SK-N-SH treated with all-trans-retinoic acid at 6 μM for 48 hours (cell line): ENCODE data around the gene CBR1.

Experiments used
- ATAC-seq: fragments of 200-7000 bp; cut with Tn5 transposase; 3 replicates; pipeline ENCODE4 v1.9.1; 2020; ENCODE audit warnings: mild to moderate bottlenecking, moderate library complexity
- BACH2 ChIP-seq: fragments of 250-450 bp; sonication (Bioruptor Pico); IDR thresholded peaks from 2 replicates; pipeline ENCODE4 v1.9.0; 2021; ENCODE audit warnings: mild to moderate bottlenecking, borderline replicate concordance
- CREB5 ChIP-seq: fragments of 250-450 bp; sonication (Bioruptor Pico); IDR thresholded peaks from 2 replicates; pipeline ENCODE4 v1.5.1; 2020; ENCODE audit warnings: low read depth, mild to moderate bottlenecking, moderate library complexity
- CSDC2 ChIP-seq: fragments of 250-450 bp; sonication (Bioruptor Pico); IDR thresholded peaks from 2 replicates; pipeline ENCODE4 v1.5.0; 2020; ENCODE audit warnings: mild to moderate bottlenecking, moderate library complexity
- CSRNP3 ChIP-seq: fragments of 250-450 bp; sonication (Bioruptor Pico); IDR thresholded peaks from 2 replicates; pipeline ENCODE4 v1.5.1; 2021; ENCODE audit warnings: mild to moderate bottlenecking, moderate library complexity
- ESRRG ChIP-seq: fragments of 250-450 bp; sonication (Bioruptor Pico); IDR thresholded peaks from 2 replicates; pipeline ENCODE4 v1.6.1; 2021; ENCODE audit warnings: mild to moderate bottlenecking
- GLIS3 ChIP-seq: fragments of 250-450 bp; sonication (Bioruptor Pico); IDR thresholded peaks from 2 replicates; pipeline ENCODE4 v1.5.0; 2020; ENCODE audit warnings: mild to moderate bottlenecking, moderate library complexity
- ISL1 ChIP-seq: fragments of 250-450 bp; sonication (Bioruptor Pico); IDR thresholded peaks from 2 replicates; pipeline ENCODE4 v2.1.2; 2022; ENCODE audit warnings: mild to moderate bottlenecking, moderate library complexity
- OSR1 ChIP-seq: fragments of 250-450 bp; sonication (Bioruptor Pico); IDR thresholded peaks from 2 replicates; pipeline ENCODE4 v1.8.0; 2022; ENCODE audit warnings: moderate library complexity, mild to moderate bottlenecking, inconsistent platforms
- PATZ1 ChIP-seq: fragments of 250-450 bp; sonication (Bioruptor Pico); IDR thresholded peaks from 2 replicates; pipeline ENCODE4 v1.8.0; 2020; ENCODE audit warnings: mild to moderate bottlenecking, moderate library complexity, borderline replicate concordance
- POU6F1 ChIP-seq: fragments of 250-450 bp; sonication (Bioruptor Pico); IDR thresholded peaks from 2 replicates; pipeline ENCODE4 v1.8.0; 2021; ENCODE audit warnings: low read depth, mild to moderate bottlenecking, moderate library complexity, borderline replicate concordance
- PPARA ChIP-seq: fragments of 250-450 bp; sonication (Bioruptor Pico); IDR thresholded peaks from 2 replicates; pipeline ENCODE4 v1.5.0; 2020; ENCODE audit warnings: mild to moderate bottlenecking, borderline replicate concordance
- RARB ChIP-seq: fragments of 250-450 bp; sonication (Bioruptor Pico); IDR thresholded peaks from 2 replicates; pipeline ENCODE4 v1.8.0; 2021; ENCODE audit warnings: mild to moderate bottlenecking, moderate library complexity
- SNAI2 ChIP-seq: fragments of 250-450 bp; sonication (Bioruptor Pico); IDR thresholded peaks from 2 replicates; pipeline ENCODE4 v1.5.0; 2020; ENCODE audit warnings: mild to moderate bottlenecking, moderate library complexity
- TCF4 ChIP-seq: fragments of 250-450 bp; sonication (Bioruptor Pico); IDR thresholded peaks from 2 replicates; pipeline ENCODE4 v1.8.0; 2021; ENCODE audit warnings: mild to moderate bottlenecking, moderate library complexity, borderline replicate concordance
- TOX ChIP-seq: fragments of 250-450 bp; sonication (Bioruptor Pico); IDR thresholded peaks from 2 replicates; pipeline ENCODE4 v1.8.0; 2021; ENCODE audit warnings: mild to moderate bottlenecking, moderate library complexity, borderline replicate concordance
- TSHZ2 ChIP-seq: fragments of 250-450 bp; sonication (Bioruptor Pico); IDR thresholded peaks from 2 replicates; pipeline ENCODE4 v1.5.0; 2020; ENCODE audit warnings: mild to moderate bottlenecking, moderate library complexity
- ZC3H10 ChIP-seq: fragments of 250-450 bp; sonication (Bioruptor Pico); IDR thresholded peaks from 2 replicates; pipeline ENCODE4 v1.5.1; 2021; ENCODE audit warnings: mild to moderate bottlenecking, moderate library complexity
- ZFP3 ChIP-seq: fragments of 250-450 bp; sonication (Bioruptor Pico); IDR thresholded peaks from 2 replicates; pipeline ENCODE4 v1.5.0; 2020; ENCODE audit warnings: mild to moderate bottlenecking, moderate library complexity
- ZFP30 ChIP-seq: fragments of 450-650 bp; formaldehyde crosslinking; IDR thresholded peaks from 2 replicates; pipeline ENCODE4 v1.5.0; 2022; ENCODE audit warnings: mild to moderate bottlenecking, moderate library complexity
- ZNF565 ChIP-seq: fragments of 450-650 bp; formaldehyde crosslinking; conservative IDR thresholded peaks from 2 replicates; pipeline ENCODE4 v1.5.0; 2020; ENCODE audit warnings: low read depth, mild to moderate bottlenecking, moderate library complexity
- ZNF70 ChIP-seq: fragments of 450-650 bp; formaldehyde crosslinking; IDR thresholded peaks from 2 replicates; pipeline ENCODE4 v1.5.0; 2020; ENCODE audit warnings: mild to moderate bottlenecking, moderate library complexity
- ZNF8 ChIP-seq: fragments of 450-650 bp; formaldehyde crosslinking; IDR thresholded peaks from 2 replicates; pipeline ENCODE4 v1.5.0; 2020; ENCODE audit warnings: mild to moderate bottlenecking, moderate library complexity

CBR1 gene

GRCh38 chr21:36096398-36097290 is 26.8 kb downstream of the CBR1 start:
- no peak for ATAC-seq
- TF ChIP-seq RARB (CRISPR knock-in tag) (no peak), BACH2 (CRISPR knock-in tag) (no peak), TSHZ2 (CRISPR knock-in tag) (no peak), POU6F1 (CRISPR knock-in tag) (no peak), CSRNP3 (CRISPR knock-in tag) (no peak), GLIS3 (CRISPR knock-in tag) (no peak), ZNF565 (no peak), ESRRG (CRISPR knock-in tag) (no peak), TCF4 (CRISPR knock-in tag) (no peak), ZFP3 (CRISPR knock-in tag) (no peak), ZC3H10 (CRISPR knock-in tag) (no peak), TOX (CRISPR knock-in tag) (no peak), ZNF8 (CRISPR knock-in tag) (no peak), ISL1 (CRISPR knock-in tag) (no peak), OSR1 (CRISPR knock-in tag) (no peak), ZFP30 (CRISPR knock-in tag) (no peak), PATZ1 (CRISPR knock-in tag) (no peak), CREB5 (CRISPR knock-in tag) (no peak), PPARA (CRISPR knock-in tag) (no peak)

GRCh38 chr21:36097427-36098181 is 27.8 kb downstream of the CBR1 start:
- no peak for ATAC-seq
- TF ChIP-seq POU6F1 (CRISPR knock-in tag) (no peak), CSDC2 (CRISPR knock-in tag) (no peak), ZC3H10 (CRISPR knock-in tag) (no peak), TCF4 (CRISPR knock-in tag) (no peak), ZNF8 (CRISPR knock-in tag) (no peak), ZNF565 (no peak), ZNF70 (CRISPR knock-in tag) (no peak), PATZ1 (CRISPR knock-in tag) (no peak), ZFP30 (CRISPR knock-in tag) (no peak), ESRRG (CRISPR knock-in tag) (no peak), SNAI2 (CRISPR knock-in tag) (no peak), CREB5 (CRISPR knock-in tag) (no peak), ZFP3 (CRISPR knock-in tag) (no peak)
